CD4-positive, alpha-beta T cell (primary cell): ENCODE results near the gene SORBS1. TPM values are rescaled to one million over a fixed set of nuclear protein-coding genes. Genes with fewer than 3 reads are reported as not detected.

Source experiments
- ATAC-seq: fragments of 200-7000 bp; cut with Tn5 transposase; one replicate; pipeline ENCODE4 v1.10.0; 2022; ENCODE audit warnings: mild to moderate bottlenecking; ENCODE audit not compliant: poor library complexity
- CTCF ChIA-PET: fragments of 350-600 bp; sonication (Branson Sonifier 250); formaldehyde crosslinking; loops from one replicate; lab custom pipeline; 2021; ENCODE audit warnings: antibody characterized with exemption, inconsistent platforms; lab: Charles Lee
- POLR2A ChIA-PET: fragments of 350-600 bp; sonication (Branson Sonifier 250); formaldehyde crosslinking; loops from one replicate; lab custom pipeline; 2021; ENCODE audit warnings: antibody characterized with exemption, inconsistent platforms; lab: Charles Lee
- DNase-seq, 14 experiments: peaks; one replicate each; pipeline ENCODE4 v3.0.0-alpha.2; 2013 to 2020; ENCODE audit warnings: mixed read lengths in 2 of 14
- H3K27ac ChIP-seq, 2 donors: one replicate each; pipeline versions ENCODE4 v1.5.1 to v1.7.0; 2013; ENCODE audit warnings: low read length in 2 of 2, low read depth in 1 of 2, mild to moderate bottlenecking in 1 of 2
- H3K27me3 ChIP-seq, 2 experiments: 1 replicate in 1 of 2; 2 replicates in 1 of 2; pipeline versions ENCODE4 v1.6.1 to v1.7.0; 2013; ENCODE audit warnings: low read length in 2 of 2, control low read depth in 1 of 2, mild to moderate bottlenecking in 1 of 2, moderate library complexity in 1 of 2; ENCODE audit not compliant: insufficient read depth in 2 of 2, control insufficient read depth in 1 of 2
- H3K36me3 ChIP-seq: one replicate; pipeline ENCODE4 v1.6.1; 2013; ENCODE audit warnings: low read length, control low read depth; ENCODE audit not compliant: insufficient read depth
- H3K4me1 ChIP-seq: one replicate; pipeline ENCODE4 v1.6.1; 2013; ENCODE audit warnings: low read length, control low read depth; ENCODE audit not compliant: insufficient read depth
- H3K4me3 ChIP-seq: one replicate; pipeline ENCODE4 v1.5.1; 2013; ENCODE audit warnings: mild to moderate bottlenecking, low read length, moderate library complexity
- H3K9me3 ChIP-seq, 2 experiments: 1 replicate in 1 of 2; 2 replicates in 1 of 2; pipeline versions ENCODE4 v1.6.1 to v1.7.0; 2013; ENCODE audit warnings: low read length in 2 of 2, mild to moderate bottlenecking in 2 of 2, control low read depth in 1 of 2, moderate library complexity in 1 of 2; ENCODE audit not compliant: control insufficient read depth in 1 of 2, insufficient read depth in 1 of 2
- H3K27ac Mint-ChIP-seq: one replicate; pipeline ENCODE4 v1.8.0; 2020; ENCODE audit warnings: mixed read lengths
- H3K27me3 Mint-ChIP-seq: one replicate; pipeline ENCODE4 v1.8.0; 2021; ENCODE audit warnings: mixed read lengths
- H3K36me3 Mint-ChIP-seq: one replicate; pipeline ENCODE4 v1.8.0; 2021; ENCODE audit warnings: low read depth, mixed read lengths
- H3K4me1 Mint-ChIP-seq: one replicate; pipeline ENCODE4 v1.8.0; 2021; ENCODE audit warnings: low read depth, mixed read lengths
- H3K4me3 Mint-ChIP-seq: one replicate; pipeline ENCODE4 v1.8.0; 2020; ENCODE audit warnings: mild to moderate bottlenecking, mixed read lengths
- H3K9me3 Mint-ChIP-seq: one replicate; pipeline ENCODE4 v1.8.0; 2020; ENCODE audit warnings: mixed read lengths
- CTCF ChIP-seq: fragments of 200-600 bp; IDR thresholded peaks from one replicate; pipeline ENCODE4 v1.8.0; 2022; ENCODE audit warnings: antibody characterized with exemption, mild to moderate bottlenecking
- intact Hi-C, 2 experiments: fragments of 100-400 bp; cut with DNase I in 1 of 2; cut with micrococcal nuclease in 1 of 2; formaldehyde crosslinking; loops; one replicate each; pipeline versions ENCODE4 v1.15.1 to v1.9.0; 2023 to 2025; cut with DNase I, micrococcal nuclease
- total RNA-seq, 174 experiments: library from RNA in 2 of 174; stranded (reverse) in 2 of 174; gene quantifications; one replicate each; pipeline ENCODE4 v1.2.3 and lab custom pipeline; 2021 to 2026

SORBS1 gene
- total RNA-seq, 2 experiments from 2014 or later: 1.4 to 1.8 TPM

GRCh38 chr10:95525033-95525418, 36.1 kb downstream of the SORBS1 start:
- Mint-ChIP-seq H3K36me3 (no peaks in the 10 kb centered on the region), H3K27ac (no peak overlapping the region), H3K4me3 (no peak overlapping the region), H3K4me1 (no peaks in the 10 kb centered on the region), H3K27me3 (peaks cover 11% of the 10 kb centered on the region), H3K9me3 (no peaks in the 10 kb centered on the region)
- no peak for TF ChIP-seq CTCF
- H3K9me3 ChIP-seq: no peaks in the 10 kb centered on the region
- H3K4me1 ChIP-seq: no peaks in the 10 kb centered on the region
- no peak overlapping the region for H3K4me3 ChIP-seq
- CTCF ChIA-PET: no interaction called here
- ATAC-seq (no peak), DNase-seq (no peak)
- H3K27ac ChIP-seq: no peak overlapping the region
- intact Hi-C loops: no loop called here
- H3K27me3 ChIP-seq: no peaks in the 10 kb centered on the region
- no peaks in the 10 kb centered on the region for H3K36me3 ChIP-seq
- POLR2A ChIA-PET: no interaction called here

- Histone ChIP-seq H3K9me3 (no peaks in the 10 kb centered on the region), H3K36me3 (no peaks in the 10 kb centered on the region), H3K27ac (no peak overlapping the region), H3K27me3 (no peaks in the 10 kb centered on the region), H3K4me3 (no peak overlapping the region), H3K4me1 (no peaks in the 10 kb centered on the region)
- no peak for ATAC-seq
- Mint-ChIP-seq H3K27me3 (peaks cover 11% of the 10 kb centered on the region), H3K4me3 (no peak overlapping the region), H3K36me3 (no peaks in the 10 kb centered on the region), H3K27ac (no peak overlapping the region), H3K4me1 (no peaks in the 10 kb centered on the region), H3K9me3 (no peaks in the 10 kb centered on the region)
- ChIA-PET CTCF (no interaction called here), POLR2A (interaction anchor here (0.5 kb wide), 1 partner anchor 53 kb away, joined by 4 read pairs; no protein-coding TSS in a partner anchor)
- TF ChIP-seq CTCF: no peak
- intact Hi-C loops: no loop called here
- no peak for DNase-seq
Observed at GRCh38 chr10:95524358-95525032, 36.7 kb downstream of the SORBS1 start.

GRCh38 chr10:95522117-95522516, 39.1 kb downstream of the SORBS1 start:
- Mint-ChIP-seq H3K36me3 (no peaks in the 10 kb centered on the region), H3K4me3 (no peak overlapping the region), H3K4me1 (no peaks in the 10 kb centered on the region), H3K27me3 (peaks cover 5% of the 10 kb centered on the region), H3K9me3 (no peaks in the 10 kb centered on the region), H3K27ac (no peak overlapping the region)
- DNase-seq: no peak
- no peak for ATAC-seq
- Histone ChIP-seq H3K27me3 (no peaks in the 10 kb centered on the region), H3K9me3 (no peaks in the 10 kb centered on the region), H3K36me3 (no peaks in the 10 kb centered on the region), H3K4me1 (no peaks in the 10 kb centered on the region), H3K4me3 (no peak overlapping the region), H3K27ac (no peak overlapping the region)
- intact Hi-C loops: no loop called here
- CTCF ChIA-PET: no interaction called here
- TF ChIP-seq CTCF: no peak
- POLR2A ChIA-PET: no interaction called here
